KMS-11 (cell line): ENCODE data around the gene PCDHB7.
"Not testable (repeated sequence)": the region's sequence is repeated elsewhere in the genome, so short reads cannot be mapped to it uniquely, and the experiment has no call there.

Source experiments
- H2AFZ ChIP-seq: fragments of 200-600 bp; sonication (generic); 2 replicates; pipeline ENCODE4 v1.6.1; 2016; ENCODE audit warnings: antibody characterized with exemption, mixed run types, low read depth
- H3K27ac ChIP-seq: fragments of 200-600 bp; sonication (generic); 2 replicates; pipeline ENCODE4 v1.6.1; 2016; ENCODE audit warnings: mild to moderate bottlenecking, mixed run types
- H3K27me3 ChIP-seq: fragments of 200-600 bp; sonication (generic); 2 replicates; pipeline ENCODE4 v1.6.1; 2017; ENCODE audit warnings: mild to moderate bottlenecking, low read depth, mixed run types, moderate library complexity; ENCODE audit not compliant: insufficient read depth
- H3K36me3 ChIP-seq: fragments of 200-600 bp; sonication (generic); 2 replicates; pipeline ENCODE4 v1.6.1; 2017; ENCODE audit warnings: mild to moderate bottlenecking, mixed run types; ENCODE audit not compliant: insufficient read depth
- H3K4me1 ChIP-seq: fragments of 200-600 bp; sonication (generic); 2 replicates; pipeline ENCODE4 v1.6.1; 2016; ENCODE audit warnings: mild to moderate bottlenecking, low read depth, mixed run types; ENCODE audit not compliant: poor library complexity, severe bottlenecking
- H3K4me2 ChIP-seq: fragments of 200-600 bp; sonication (generic); 2 replicates; pipeline ENCODE4 v1.7.0; 2016; ENCODE audit warnings: mild to moderate bottlenecking, mixed run types
- H3K4me3 ChIP-seq: fragments of 200-600 bp; sonication (generic); IDR thresholded peaks from 2 replicates; pipeline ENCODE4 v1.6.1; 2017; ENCODE audit warnings: low read depth, low read length, mixed read lengths; ENCODE audit not compliant: insufficient read depth
- H3K79me2 ChIP-seq: fragments of 200-600 bp; sonication (generic); 2 replicates; pipeline ENCODE4 v1.6.1; 2016; ENCODE audit warnings: low read depth, mixed run types; ENCODE audit not compliant: insufficient read depth
- H3K9ac ChIP-seq: fragments of 200-600 bp; sonication (generic); 2 replicates; pipeline ENCODE4 v1.6.1; 2016; ENCODE audit warnings: mild to moderate bottlenecking, mixed run types
- H4K20me1 ChIP-seq: fragments of 200-600 bp; sonication (generic); 2 replicates; pipeline ENCODE4 v1.6.1; 2016; ENCODE audit warnings: mild to moderate bottlenecking, mixed run types; ENCODE audit not compliant: insufficient read depth
- CTCF ChIP-seq: fragments of 200-600 bp; sonication (generic); conservative IDR thresholded peaks from 2 replicates; pipeline ENCODE4 v1.6.1; 2017; ENCODE audit warnings: low read depth, mild to moderate bottlenecking, antibody characterized with exemption, low read length, moderate library complexity, mixed read lengths

The PCDHB7 gene

GRCh38 chr5:141223112-141223783 lies 50.8 kb downstream of the PCDHB7 start, which contains the start of gene PCDHB14:
PCDHB14 (plus strand) TSS chr5:141223343; CDS start chr5:141223506, 163 bp downstream.
- Histone ChIP-seq H2AFZ (peak within 1 kb of the TSS; percentile 62), H3K27me3 (no peaks in the 10 kb centered on the region), H3K4me2 (peak within 1 kb of the TSS; percentile 26; the same call in 1 of the 2 replicates), H3K27ac (no peak within 1 kb of the TSS), H3K36me3 (no peaks in the 10 kb centered on the region), H3K4me3 (no peak within 1 kb of the TSS), H3K9ac (no peak within 1 kb of the TSS; the same call in 1 of the 2 replicates), H4K20me1 (no peaks in the 10 kb centered on the region), H3K4me1 (no peaks in the 10 kb centered on the region), H3K79me2 (no peaks in the 10 kb centered on the region)
- peak; percentile 58 for TF ChIP-seq CTCF

- not testable (repeated sequence) for H3K27me3 ChIP-seq, H3K4me1 ChIP-seq, H4K20me1 ChIP-seq, H3K27ac ChIP-seq, H3K9ac ChIP-seq, H3K4me2 ChIP-seq, H3K36me3 ChIP-seq, H3K79me2 ChIP-seq, H2AFZ ChIP-seq, H3K4me3 ChIP-seq
These were observed 52.4 kb downstream of the PCDHB7 start for GRCh38 chr5:141224844-141225243.

GRCh38 chr5:141225421-141225820 lies 53.0 kb downstream of the PCDHB7 start:
- not testable (repeated sequence) for H3K36me3 ChIP-seq, H2AFZ ChIP-seq, H3K4me1 ChIP-seq, H3K4me2 ChIP-seq, H3K9ac ChIP-seq, H3K4me3 ChIP-seq, H3K27me3 ChIP-seq, H3K27ac ChIP-seq, H3K79me2 ChIP-seq, H4K20me1 ChIP-seq
